T1000 (cell line): ENCODE results near the gene COMT.
"Not testable (repeated sequence)": the region's sequence is repeated elsewhere in the genome, so short reads cannot be mapped to it uniquely, and the experiment has no call there.

ENCODE experiments used
- DNase-seq: peaks from one replicate; lab custom pipeline; 2025; ENCODE audit warnings: mixed read lengths; lab: John Stamatoyannopoulos, UW

Gene COMT

DNA sequence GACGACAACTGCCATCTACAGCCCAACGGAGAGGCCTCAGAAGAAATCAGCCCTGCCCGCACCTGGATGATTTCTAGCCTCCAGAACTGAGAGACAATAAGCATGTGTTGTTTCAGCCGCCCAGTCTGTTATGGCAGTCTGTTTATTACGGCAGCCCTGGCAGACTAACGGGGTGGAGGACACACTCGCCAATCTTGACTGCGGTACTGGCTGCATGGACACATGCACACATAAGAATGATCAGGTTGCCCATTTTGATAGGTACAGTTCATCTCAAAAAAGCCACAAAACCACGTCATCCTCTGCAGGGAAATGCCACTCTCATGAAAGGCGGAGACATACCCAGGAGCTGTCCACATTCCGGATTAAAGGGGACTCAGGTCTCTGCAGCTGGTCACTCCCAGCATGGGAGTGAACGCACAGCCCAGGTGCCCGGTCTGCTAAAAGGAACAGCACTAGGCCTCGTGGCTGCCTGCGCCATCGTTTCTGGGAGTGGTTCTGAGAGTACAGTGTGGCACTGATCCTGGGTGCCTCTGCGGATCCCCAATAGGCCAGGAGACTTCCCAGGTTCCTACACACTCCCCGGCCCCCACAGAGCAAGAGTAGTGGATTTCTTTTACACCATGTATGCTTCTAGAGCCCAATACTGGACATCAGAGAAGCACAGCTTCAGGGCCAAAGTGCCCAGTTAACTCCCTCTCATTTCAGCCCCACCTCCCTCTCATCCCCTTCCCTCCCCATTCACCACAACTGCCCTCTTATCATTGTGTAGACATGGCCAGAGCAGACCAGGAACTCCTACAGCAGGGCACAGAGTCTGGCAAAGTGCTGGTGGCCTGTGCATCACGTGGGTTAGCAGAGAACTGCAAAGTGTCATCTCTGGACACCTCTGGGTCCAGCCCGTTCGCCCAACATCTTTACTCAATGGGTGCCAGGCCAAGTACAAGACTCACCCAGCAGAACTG is 11.7 kb upstream of the COMT start:
- DNase-seq = no peak

DNA sequence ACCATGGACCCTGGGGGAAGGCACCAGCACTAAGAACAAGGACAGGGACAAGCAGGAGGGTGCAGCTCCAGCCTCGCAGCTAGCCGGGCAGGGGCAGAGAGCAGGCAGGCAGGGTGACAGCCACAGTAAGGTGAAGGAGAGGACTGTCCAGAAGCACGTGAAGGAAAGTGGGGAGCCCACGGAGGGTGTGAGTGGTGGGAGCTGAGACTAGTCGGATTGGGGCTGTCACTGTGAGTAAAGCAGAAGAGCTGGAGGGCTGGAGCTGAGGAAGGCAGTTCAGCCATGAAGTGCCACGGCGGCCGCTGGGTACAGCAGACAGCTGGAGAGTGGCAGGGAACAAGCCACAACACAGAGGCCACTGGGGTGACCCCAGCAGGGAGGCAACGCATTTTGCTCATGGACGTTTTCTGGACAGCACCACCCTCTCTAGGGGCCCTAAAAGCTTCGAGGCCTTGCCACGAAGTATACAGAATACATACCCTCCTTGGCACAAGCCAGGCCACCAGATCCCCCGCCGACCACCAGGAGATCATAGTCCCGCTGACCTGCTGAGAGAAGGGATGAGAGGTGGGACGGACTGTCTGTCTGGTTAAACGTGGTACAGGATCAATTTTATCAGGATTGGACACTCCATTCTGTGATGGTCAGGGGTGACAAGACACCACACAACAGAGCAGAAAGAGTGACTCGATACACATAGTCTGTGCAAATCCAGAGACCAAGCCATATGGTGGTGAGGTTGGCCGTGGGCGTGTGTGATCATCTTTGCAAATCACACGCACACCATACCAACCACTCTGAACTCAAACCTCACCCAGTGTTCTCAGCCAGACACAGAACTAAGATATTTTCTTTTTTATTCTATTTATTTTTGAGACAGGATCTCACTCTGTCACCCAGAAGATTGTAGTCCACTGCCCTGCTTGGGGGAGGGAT is 10.8 kb upstream of the COMT start:
- no peak for DNase-seq

DNA sequence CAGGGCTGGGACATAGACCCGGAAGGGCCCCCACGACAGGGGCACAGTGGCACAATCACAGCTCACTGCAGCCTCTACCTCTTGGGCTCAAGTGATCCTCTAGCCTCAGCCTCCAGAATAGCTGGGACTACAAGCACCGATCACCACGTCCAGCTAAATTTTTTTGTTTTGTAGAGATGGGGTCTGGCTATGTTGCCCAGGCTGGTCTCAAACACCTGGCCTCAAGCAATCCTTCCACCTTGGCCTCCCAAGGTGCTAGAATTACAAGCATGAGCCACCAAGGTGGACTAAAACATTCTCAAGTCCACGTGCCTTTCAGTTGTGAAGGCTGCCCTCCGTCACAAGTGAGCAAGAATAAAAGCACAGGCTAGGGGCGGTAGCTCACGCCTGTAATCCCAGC is 10.1 kb upstream of the COMT start:
- DNase-seq = no peak

DNA sequence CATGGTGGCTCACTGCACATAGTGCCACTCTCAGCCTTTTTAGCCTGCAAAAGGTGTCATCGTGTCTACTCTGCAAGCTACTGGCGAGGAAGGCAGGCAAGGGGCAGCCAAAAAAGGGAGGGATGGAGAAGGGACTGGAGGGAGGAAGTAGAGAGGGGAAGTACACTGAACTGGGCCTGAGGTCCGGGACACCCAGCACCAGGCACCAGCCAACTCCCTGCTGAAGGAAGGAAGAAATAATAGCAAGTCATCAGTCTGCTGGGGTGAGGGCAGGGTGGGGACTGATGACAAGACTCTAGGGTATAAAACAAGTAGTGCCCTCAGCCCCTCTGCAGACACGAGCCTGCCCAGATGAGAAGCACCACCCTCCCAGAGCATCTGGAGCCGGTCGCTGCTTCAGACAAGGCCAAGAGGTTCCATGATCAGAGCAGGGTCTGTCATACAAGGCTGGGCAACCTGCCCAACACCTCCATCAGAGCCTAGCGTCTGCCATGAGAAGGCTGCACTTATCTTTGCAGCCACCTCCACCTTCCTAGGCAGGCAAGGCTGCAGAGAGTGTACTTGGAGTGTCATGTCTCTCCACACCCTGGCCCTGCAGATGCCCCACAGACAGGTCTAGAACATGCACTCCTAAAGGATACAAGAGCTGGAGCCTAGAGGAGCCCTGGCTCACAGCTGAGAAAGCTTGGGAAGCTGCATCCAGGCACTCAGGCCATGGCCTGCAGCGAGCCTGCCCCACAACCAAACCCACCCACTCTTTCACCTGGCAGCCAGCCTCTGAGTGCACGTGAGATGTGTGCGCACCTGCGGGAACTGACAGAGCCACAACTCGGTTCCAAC is 9.0 kb upstream of the COMT start:
- no peak for DNase-seq

DNA sequence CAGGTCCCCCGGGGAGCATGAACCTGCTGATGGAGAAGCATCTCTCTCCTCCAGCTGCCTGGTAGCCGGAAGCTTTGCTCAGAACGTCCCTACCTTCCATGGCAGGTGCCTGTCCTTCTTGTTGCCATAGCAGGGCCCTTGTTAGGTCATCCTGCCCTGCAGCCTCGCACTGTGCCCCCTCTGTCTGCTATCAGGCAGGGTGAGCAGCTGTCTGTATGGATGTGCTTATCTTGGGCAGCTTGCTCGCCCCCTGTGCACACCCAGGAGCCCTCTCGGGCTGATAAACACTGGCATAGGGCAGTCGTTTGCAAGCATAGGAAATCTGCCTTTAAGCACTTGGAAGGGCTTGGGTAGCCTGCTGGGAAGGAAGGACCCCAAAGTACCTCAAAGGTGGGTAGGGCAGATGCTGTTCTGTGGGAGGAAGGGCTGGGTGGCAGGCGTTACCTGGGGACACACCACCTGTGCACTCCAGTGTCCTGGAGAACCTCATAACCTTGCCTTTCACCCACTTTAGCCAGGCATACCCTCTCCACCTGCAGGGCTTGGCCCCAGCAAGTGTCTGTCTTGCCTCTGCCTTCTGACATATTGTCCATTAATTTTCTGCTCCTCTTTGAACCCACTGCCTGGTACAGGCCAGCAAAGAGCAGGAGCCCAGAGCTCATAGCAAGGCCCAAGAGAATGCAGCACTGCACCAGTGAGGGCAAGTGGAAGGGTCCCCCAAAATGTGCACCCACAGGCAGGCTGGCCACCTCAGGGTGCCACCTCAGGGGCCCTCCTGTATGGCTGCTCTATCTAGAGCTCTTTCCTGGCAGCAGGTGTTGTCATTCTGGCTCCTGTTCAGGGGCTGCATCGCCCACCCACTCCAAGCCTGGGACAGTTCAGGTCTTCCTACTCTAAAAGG is 8.0 kb upstream of the COMT start:
- DNase-seq = no peak

DNA sequence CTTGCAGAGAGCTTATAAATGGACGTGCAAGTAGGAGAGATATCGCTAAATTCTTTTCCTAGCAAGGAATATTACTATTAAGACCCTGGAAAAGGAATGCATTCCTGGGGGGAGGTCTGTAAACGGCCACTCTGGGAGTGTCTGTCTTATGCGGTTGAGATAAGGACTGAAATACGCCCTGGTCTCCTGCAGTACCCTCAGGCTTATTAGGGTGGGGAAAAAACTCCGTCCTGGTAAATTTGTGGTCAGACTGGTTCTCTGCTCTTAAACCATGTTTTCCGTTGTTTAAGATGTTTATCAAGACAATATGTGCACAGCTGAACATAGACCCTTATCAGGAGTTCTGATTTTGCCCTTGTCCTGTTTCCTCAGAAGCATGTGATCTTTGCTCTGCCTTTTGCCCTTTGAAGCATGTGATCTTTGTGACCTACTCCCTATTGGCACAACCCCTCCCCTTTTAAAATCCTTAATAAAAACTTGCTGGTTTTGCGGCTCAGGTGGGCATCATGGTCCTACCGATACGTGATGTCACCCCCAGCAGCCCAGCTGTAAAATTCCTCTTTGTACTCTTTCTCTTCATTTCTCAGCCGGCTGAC is 6.4 kb upstream of the COMT start:
- DNase-seq = not testable (repeated sequence)

DNA sequence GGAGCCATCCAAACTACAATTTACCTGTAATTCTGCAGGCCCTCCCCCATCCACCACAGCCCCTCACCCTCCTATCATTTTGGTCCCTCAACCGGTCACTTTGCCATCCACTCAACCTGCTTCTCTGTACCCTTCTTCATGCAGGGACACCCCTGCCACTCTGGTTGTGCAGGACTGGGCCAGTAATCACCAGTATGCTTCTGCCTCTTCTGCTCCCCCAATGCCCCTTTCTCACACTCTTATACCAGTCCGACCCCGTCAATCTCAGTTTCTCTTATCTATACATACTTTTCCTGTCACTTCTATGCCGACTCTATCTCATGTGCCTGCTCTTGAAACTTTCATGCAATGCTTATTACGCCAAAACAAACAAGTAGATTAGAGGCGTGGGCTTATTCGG is 5.1 kb upstream of the COMT start:
- no peak for DNase-seq

DNA sequence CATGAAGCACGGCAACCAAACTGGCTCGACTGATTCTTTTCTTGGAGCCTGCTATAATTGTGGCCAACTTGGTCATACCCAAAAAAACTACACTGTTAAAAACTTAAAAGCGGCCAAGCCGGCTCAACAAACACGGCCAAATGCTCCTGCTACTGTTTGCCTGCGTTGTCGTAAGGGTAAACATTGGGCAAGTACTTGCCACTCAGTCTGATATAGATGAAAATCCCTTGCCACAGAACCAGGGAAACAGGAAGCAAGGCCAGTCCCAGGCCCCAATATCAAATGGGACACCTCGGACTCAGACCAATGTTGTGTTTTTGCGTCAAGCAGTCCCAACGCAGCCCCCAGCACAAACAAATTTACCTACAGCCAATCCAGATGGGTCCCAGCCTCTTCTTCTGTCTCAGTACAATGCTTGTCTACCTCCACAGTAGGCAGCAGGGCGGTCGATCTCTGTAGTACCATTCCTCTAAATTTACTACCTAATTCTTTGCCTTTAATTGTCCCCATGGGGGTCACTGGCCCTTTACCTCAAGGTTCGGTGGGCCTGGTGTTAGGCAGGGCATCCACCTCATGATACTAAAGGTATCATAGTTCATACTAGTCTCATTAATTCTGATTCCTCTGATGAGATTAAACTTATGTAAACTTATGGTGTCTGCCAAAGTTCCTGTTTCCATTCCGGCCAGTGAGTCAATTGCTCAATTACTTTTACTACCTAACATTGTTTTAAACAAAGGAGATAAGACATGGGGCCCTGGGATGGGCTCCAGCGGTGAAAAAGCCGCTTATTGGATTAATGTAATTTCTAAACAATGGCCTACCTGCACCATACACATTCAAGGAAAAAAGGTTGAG is 3.7 kb upstream of the COMT start:
- no peak for DNase-seq

DNA sequence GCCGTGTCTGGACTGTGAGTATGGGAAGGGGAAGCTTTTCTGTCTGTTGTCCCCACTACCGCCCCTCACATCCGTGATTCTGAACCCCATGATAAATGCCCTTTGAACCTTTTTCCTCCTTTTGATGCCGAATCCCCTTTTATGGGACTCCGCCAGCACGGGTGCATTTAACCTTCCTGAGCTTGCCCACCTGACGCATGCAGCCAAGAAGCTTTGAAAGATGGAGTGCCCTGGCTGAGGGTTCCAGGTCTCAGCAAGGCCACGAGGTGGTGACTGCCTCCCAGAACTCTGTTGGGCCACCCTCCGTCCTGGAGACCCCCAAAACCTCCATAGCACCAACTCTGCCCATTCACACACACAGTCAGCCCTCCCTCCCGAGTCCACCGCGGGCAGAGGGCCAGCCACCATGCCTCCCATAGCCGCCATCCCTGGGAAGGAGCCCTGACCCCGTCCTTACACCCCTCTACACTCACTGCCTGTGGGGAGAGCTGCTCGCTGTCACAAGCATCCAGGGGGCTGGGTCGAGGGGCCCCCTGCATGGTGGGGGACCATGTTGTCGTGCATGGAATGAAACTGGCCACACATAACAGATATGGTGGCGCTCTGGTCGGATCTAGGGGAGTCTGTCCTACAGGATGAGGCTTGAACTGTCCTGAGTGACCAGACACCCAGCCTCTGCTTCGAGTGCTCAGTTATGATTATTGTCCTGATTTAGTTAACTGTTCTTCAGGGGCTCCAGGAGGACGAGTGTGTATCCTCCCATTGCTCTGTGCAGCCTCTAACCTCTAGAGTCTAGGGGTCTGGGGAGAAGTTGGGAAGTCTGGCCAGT is 822 bp upstream of the COMT start:
- no peak for DNase-seq

DNA sequence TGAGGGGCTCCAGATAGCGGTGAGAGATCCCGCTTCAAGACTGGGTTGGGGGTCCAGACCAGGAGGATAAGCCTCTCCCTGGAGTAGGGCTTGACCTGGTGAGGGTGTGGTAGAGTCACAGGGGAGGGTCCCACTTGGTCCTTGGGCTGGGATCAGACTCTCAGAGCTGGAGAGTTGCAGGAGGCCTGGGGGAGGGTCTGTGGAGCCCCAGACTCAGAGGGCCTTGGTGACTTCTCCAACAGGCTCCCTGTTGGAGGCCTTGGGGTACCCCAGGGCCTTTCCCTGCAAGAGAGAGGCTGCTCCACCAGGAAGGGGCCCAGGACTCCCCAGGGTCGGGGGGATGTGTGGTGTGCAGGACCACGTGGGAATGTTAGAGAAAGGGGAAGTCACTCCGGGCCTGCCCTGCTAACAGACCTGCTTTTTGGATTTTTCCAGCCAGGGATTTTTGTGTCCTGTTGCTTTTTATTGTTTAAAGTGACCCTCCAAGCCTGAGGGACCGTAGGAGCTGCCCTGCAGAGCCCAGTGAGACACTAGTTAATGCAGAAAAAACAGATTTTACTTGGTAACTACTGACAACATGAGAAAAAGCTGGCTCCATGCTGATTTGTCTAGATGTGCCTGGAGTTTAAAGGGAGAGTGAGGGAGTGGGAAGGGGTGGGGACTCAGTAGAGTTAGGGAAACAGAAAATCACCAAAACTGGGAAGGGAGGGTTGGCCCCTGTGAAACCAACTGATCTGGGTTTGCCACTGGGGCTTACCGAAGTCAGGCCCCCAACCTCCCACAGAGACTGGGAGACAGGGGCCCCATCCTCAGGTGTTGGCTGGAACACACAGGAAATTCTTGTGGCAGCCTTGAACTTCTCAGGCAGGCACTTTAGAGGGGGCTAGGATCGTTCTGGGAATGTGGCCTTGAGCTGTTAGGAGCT is 847 bp downstream of the COMT start:
- no peak for DNase-seq

DNA sequence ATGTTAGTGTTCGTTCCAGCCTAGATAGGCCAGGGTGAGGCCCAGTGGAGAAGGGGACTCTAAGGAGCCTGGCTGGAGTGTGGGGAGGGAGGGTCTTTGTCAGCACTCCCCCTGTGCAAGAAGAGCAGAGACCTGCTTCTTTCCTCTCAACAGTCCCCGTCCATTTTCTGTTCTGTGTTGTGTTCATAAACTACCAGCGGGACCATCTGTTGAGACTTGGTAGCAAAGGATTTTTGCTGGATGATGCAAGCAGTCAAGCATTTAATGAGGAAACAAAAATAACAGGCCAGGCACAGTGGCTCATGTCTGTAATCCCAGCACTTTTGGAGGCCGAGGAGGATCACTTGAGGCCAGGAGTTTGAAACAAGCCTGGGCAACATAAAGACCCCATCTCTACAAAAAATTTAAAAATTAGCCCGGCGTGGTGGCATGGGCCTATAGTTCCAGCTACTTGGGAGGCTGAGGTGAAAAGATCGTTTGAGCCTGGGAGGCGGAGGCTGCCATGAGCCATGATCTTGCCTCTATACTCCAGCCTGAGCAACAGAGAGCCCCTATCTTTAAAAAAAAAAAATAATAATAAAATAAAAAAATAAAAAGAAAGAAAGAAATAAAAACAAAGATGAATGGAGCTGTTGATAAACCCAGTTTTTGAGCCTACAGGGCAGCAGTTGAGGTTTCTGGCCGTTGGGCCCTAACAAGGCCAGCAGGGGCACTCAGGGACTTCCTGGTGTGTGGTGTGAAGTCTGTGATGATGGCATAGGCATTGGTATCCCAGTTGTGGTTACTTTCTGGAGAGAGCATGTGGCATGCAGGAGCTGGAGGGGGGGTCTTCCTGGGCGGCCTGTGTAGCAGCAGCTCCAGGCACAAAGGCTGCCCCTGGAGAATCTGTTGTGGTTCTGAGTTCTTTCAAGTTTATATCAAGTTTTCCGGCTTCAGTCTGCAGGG is 1.8 kb downstream of the COMT start:
- DNase-seq = no peak

DNA sequence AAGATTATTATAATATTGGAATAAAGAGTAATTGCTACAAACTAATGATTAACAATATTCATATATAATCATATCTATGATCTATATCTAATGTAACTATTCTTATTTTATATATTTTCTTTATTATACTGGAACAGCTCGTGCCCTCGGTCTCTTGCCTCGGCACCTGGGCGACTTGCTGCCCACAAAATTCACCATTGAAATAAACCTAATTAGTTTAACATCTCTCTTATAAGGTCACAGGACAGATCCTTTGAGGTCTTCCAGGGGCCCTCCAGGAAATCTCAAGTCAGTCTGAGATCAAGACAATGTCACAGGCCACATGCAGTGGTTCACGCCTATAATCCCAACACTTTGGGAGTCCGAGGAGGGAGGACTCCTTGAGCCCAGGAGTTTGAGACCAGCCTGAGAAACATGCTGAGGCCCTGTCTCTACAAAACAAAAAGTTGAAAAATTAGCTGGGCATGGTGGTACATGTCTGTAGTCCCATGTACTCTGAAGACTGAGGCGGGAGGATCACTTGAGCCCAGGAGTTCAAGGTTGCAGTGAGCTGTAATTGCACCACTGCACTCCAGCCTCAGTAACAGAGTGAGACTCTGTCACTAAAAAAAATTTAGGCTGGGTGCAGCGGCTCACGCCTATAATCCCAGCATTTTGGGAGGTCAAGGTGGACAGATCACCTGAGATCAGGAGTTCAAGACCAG is 6.6 kb downstream of the COMT start:
- no peak for DNase-seq

DNA sequence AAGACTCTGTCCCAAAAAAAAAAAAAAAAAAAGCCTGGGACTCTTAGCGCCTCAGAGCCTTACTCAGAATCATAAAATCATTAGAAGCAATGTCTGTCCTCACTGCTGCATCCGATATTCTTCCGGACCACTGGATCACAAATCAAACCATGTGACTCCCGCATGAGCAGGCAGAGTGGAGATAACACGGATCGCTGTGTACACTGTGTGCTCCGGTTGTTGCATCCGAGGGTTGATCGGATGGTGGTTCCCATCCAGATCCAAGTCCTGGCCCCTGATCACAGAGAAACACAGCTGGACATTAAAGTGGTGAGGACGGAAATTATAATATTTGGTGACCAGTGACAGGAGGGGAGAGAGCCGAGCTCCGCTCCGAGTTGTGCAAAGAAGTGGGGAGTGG is 9.8 kb downstream of the COMT start:
- DNase-seq = no peak

DNA sequence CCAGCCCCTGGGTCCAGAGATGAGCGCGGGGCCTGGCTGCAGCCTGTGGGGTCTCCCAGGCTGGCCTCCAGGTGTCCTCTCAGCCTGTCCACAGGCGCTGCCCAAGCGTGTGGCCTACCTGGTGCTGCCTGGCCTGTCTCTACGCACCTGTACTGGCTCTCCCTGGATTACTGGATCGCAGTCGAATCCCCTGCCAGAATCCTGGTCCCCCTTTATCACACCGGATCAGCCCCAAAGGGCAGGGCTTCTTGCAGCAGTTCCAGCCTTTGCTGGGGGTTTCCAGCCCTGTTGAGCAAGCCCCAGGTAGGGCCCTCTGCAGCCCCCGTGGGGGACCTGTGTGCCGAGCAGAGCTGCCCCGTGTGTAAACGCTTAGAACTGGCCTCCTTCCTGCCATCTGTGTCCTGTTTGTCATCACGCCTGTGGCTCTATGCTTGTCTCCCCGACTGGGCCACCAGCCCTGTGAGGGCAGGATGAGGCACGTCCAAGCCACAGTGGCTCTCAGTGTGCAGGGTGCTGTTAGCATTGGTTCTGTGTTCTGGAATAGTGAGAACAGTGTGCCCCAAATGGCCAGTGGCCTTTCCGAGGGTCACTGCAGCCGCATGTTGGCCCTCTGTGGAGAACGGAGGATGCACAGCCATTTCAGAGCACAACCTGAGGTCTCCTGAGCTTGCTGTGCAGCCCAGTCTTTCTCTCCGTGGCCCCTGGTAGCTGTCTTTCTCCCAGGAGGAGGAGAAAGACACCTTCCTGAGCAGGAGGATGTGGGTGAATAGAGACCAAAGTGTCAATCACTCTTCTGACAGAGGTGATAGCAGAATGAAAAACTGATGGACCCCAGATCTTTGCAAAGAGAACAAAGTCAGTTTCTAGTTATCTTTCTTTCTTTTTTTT is 13.9 kb downstream of the COMT start:
- DNase-seq = no peak

DNA sequence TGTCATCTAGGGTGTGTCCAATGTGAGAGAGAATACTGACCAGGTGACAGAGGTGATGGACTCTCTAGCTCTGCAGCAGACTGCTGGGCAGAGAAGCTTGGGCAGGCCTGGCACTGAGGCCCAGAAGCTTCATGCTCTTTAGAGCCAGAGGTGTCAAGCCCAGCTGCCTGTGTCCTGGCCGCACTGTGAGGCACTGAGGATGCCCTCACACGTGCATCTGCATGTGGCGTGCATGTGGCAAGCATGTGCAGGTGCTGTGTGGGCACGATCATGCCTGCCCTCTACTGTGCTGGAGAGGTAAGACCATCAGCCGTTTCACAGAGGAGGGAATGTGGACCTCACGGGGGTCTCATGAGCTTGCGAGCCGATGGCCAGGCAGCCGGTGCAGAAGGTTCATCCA is 15.9 kb downstream of the COMT start:
- no peak for DNase-seq
